Keratinocyte (primary cell): ENCODE data around the gene LINC00237. TPM values are rescaled to one million over a fixed set of nuclear protein-coding genes. Genes with fewer than 3 reads are reported as not detected.
A peak's percentile ranks its signal among the peaks of the same experiment; 100 is the strongest.

Source experiments
- DNase-seq: peaks from one replicate; pipeline ENCODE4 v3.0.0-alpha.2; 2011; ENCODE audit warnings: low read depth, missing footprints, low spot score
- FAIRE-seq: peaks from 2 replicates; lab custom pipeline; 2011; peaks lifted over from hg19 to GRCh38; lab: Jason Lieb, UNC
- H2AFZ ChIP-seq: 2 replicates; pipeline ENCODE4 v1.6.0; 2012; ENCODE audit warnings: low read length, control low read depth, inconsistent platforms; ENCODE audit not compliant: control insufficient read depth
- H3K27ac ChIP-seq: 2 replicates; pipeline ENCODE4 v1.5.1; 2011; ENCODE audit warnings: low read length; ENCODE audit not compliant: control insufficient read depth, insufficient read depth
- H3K27me3 ChIP-seq: 3 replicates; pipeline ENCODE4 v1.6.0; 2011; ENCODE audit warnings: low read length; ENCODE audit not compliant: control insufficient read depth, insufficient read depth; ENCODE audit errors: extremely low read depth
- H3K36me3 ChIP-seq, 2 experiments: 2 replicates in 1 of 2; 3 replicates in 1 of 2; pipeline ENCODE4 v1.5.1; 2011; ENCODE audit warnings: low read length in 2 of 2, mild to moderate bottlenecking in 1 of 2; ENCODE audit not compliant: control insufficient read depth in 2 of 2, insufficient read depth in 2 of 2; ENCODE audit errors: extremely low read depth in 1 of 2
- H3K4me1 ChIP-seq: 3 replicates; pipeline ENCODE4 v1.5.1; 2011; ENCODE audit warnings: low read length; ENCODE audit not compliant: control insufficient read depth, insufficient read depth; ENCODE audit errors: extremely low read depth
- H3K4me2 ChIP-seq: 3 replicates; pipeline ENCODE4 v1.6.0; 2011; ENCODE audit warnings: low read depth, low read length; ENCODE audit not compliant: control insufficient read depth, insufficient read depth; ENCODE audit errors: extremely low read depth
- H3K4me3 ChIP-seq, 3 experiments: fragments of 200-600 bp in 1 of 3; sonication (generic) in 1 of 3; 2 replicates in 2 of 3; 3 replicates in 1 of 3; pipeline ENCODE4 v1.5.1; 2011 to 2016; ENCODE audit warnings: low read length in 3 of 3, mild to moderate bottlenecking in 3 of 3, control low read depth in 2 of 3, inconsistent platforms in 1 of 3, low read depth in 1 of 3, mixed read lengths in 1 of 3, mixed run types in 1 of 3, moderate library complexity in 1 of 3; ENCODE audit not compliant: control insufficient read depth in 2 of 3, insufficient read depth in 2 of 3; ENCODE audit errors: extremely low read depth in 1 of 3
- H3K79me2 ChIP-seq: 2 replicates; pipeline ENCODE4 v1.6.0; 2012; ENCODE audit warnings: low read length; ENCODE audit not compliant: control insufficient read depth, insufficient read depth
- H3K9ac ChIP-seq: 3 replicates; pipeline ENCODE4 v1.6.0; 2011; ENCODE audit warnings: low read length; ENCODE audit not compliant: control insufficient read depth, insufficient read depth; ENCODE audit errors: extremely low read depth
- H3K9me1 ChIP-seq: 3 replicates; pipeline ENCODE4 v1.6.0; 2011; ENCODE audit warnings: low read length; ENCODE audit not compliant: control insufficient read depth, insufficient read depth; ENCODE audit errors: extremely low read depth
- H3K9me3 ChIP-seq: 2 replicates; pipeline ENCODE4 v1.5.1; 2012; ENCODE audit warnings: low read depth, low read length; ENCODE audit not compliant: control insufficient read depth
- H4K20me1 ChIP-seq: 3 replicates; pipeline ENCODE4 v1.6.0; 2011; ENCODE audit warnings: low read length; ENCODE audit not compliant: control insufficient read depth, insufficient read depth; ENCODE audit errors: extremely low read depth
- CTCF ChIP-seq, 3 experiments: IDR thresholded peaks in 1 of 3; conservative IDR thresholded peaks in 1 of 3; optimal IDR thresholded peaks in 1 of 3; 2 replicates in 2 of 3; 3 replicates in 1 of 3; pipeline versions ENCODE3 to v1.5.1; 2011; ENCODE audit warnings: low read length in 3 of 3, mild to moderate bottlenecking in 3 of 3, moderate library complexity in 2 of 3, control low read depth in 1 of 3, inconsistent platforms in 1 of 3; ENCODE audit not compliant: insufficient read depth in 2 of 3; ENCODE audit errors: extremely low read depth in 1 of 3
- EZH2 ChIP-seq: IDR thresholded peaks from one replicate; pipeline ENCODE4 v1.6.1; 2012; ENCODE audit warnings: inconsistent platforms, mild to moderate bottlenecking, low read length, moderate library complexity
- dilution Hi-C: fragments of 300-500 bp; cut with MboI; formaldehyde crosslinking; loops from one replicate; pipeline ENCODE4 v1.7.0; 2020; ENCODE audit warnings: low sequenced_read_pairs; ENCODE audit not compliant: extremely low pct_ligation_motif_present
- polyA plus RNA-seq, 5 experiments: library from polyadenylated mRNA; depleted of rRNA in 3 of 5; stranded (reverse) in 3 of 5; stranded (forward) in 1 of 5; unstranded in 1 of 5; fragments of >200 nt; gene quantifications; 1 replicate in 1 of 5; 2 replicates in 3 of 5; 3 replicates in 1 of 5; pipeline versions ENCODE4 v1.2.1 to v1.2.3, GENCODE V29; 2011 to 2012; ENCODE audit warnings: missing spikeins in 2 of 5, low read depth in 1 of 5, low replicate concordance in 1 of 5

LINC00237 gene
- polyA plus RNA-seq, 1 donor (not counting 4 experiments of a cell fraction or from before 2014, with no cell fraction given): not detected

- Histone ChIP-seq H3K36me3 (no peaks in the 10 kb centered on the region), H4K20me1 (no peaks in the 10 kb centered on the region), H3K27me3 (peaks cover 95% of the 10 kb centered on the region), H3K4me3 (peak overlapping the region in 1 of 3 experiments; percentile 49), H3K9ac (no peak overlapping the region), H3K27ac (no peak overlapping the region), H3K9me1 (no peaks in the 10 kb centered on the region), H3K4me1 (peaks cover 11% of the 10 kb centered on the region), H3K9me3 (no peaks in the 10 kb centered on the region), H3K79me2 (no peaks in the 10 kb centered on the region), H2AFZ (peak overlapping the region; percentile 5), H3K4me2 (peak overlapping the region; percentile 64)
- no peak for DNase-seq
- dilution Hi-C loops: no loop called here
- TF ChIP-seq EZH2: peak; percentile 7
- no peak for TF ChIP-seq CTCF (optimal IDR thresholded peaks at IDR 0.05 in 1 of 3, IDR thresholded peaks at IDR 0.05 in 1 of 3, conservative IDR thresholded peaks at IDR 0.05 in 1 of 3; ENCODE audit: extremely low read depth in 1 of 3, insufficient read depth in 2 of 3, low read length in 3 of 3)
- no peak for FAIRE-seq
These were observed 3.4 kb downstream of the LINC00237 start for GRCh38 chr20:21102603-21103311.

- Histone ChIP-seq H4K20me1 (no peaks in the 10 kb centered on the region), H3K27me3 (peaks cover 88% of the 10 kb centered on the region), H3K36me3 (no peaks in the 10 kb centered on the region), H3K27ac (no peak overlapping the region), H3K9me1 (no peaks in the 10 kb centered on the region), H3K4me2 (peak overlapping the region; percentile 64), H3K4me3 (peak overlapping the region in 1 of 3 experiments; percentile 49), H3K9me3 (no peaks in the 10 kb centered on the region), H3K79me2 (no peaks in the 10 kb centered on the region), H3K4me1 (peaks cover 11% of the 10 kb centered on the region), H3K9ac (no peak overlapping the region), H2AFZ (no peak overlapping the region)
- FAIRE-seq: no peak
- dilution Hi-C loops: no loop called here
- DNase-seq: no peak
- no peak for TF ChIP-seq CTCF (optimal IDR thresholded peaks at IDR 0.05 in 1 of 3, IDR thresholded peaks at IDR 0.05 in 1 of 3, conservative IDR thresholded peaks at IDR 0.05 in 1 of 3; ENCODE audit: extremely low read depth in 1 of 3, insufficient read depth in 2 of 3, low read length in 3 of 3)
- peak; percentile 38 for TF ChIP-seq EZH2
These were observed 4.1 kb downstream of the LINC00237 start for GRCh38 chr20:21101932-21102575.
